Activated naive CD8-positive, alpha-beta T cell treated with anti-CD3 and anti-CD28 coated beads, Interleukin-2, amount 50 U/mL, for 24 hours (primary cell): ENCODE data around the gene TTC1.

Experiments used
- ATAC-seq: fragments of 150-1000 bp; cut with Tn5 transposase; one replicate; pipeline ENCODE4 v1.10.0; 2021
- DNase-seq: peaks from one replicate; pipeline ENCODE4 v3.0.0; 2021
- H3K27ac Mint-ChIP-seq: one replicate; pipeline ENCODE4 v1.8.0; 2021; ENCODE audit warnings: mild to moderate bottlenecking, mixed read lengths
- H3K27me3 Mint-ChIP-seq: one replicate; pipeline ENCODE4 v1.8.0; 2021; ENCODE audit warnings: mixed read lengths
- H3K36me3 Mint-ChIP-seq: one replicate; pipeline ENCODE4 v1.8.0; 2021; ENCODE audit warnings: low read depth, mixed read lengths
- H3K4me1 Mint-ChIP-seq: one replicate; pipeline ENCODE4 v1.8.0; 2021; ENCODE audit warnings: mixed read lengths
- H3K4me3 Mint-ChIP-seq: one replicate; pipeline ENCODE4 v1.8.0; 2021; ENCODE audit warnings: mild to moderate bottlenecking, moderate library complexity, mixed read lengths
- H3K9me3 Mint-ChIP-seq: one replicate; pipeline ENCODE4 v1.8.0; 2021; ENCODE audit warnings: mixed read lengths

Gene TTC1

GRCh38 chr5:160020964-160021363, 12.0 kb downstream of the TTC1 start:
- Mint-ChIP-seq H3K36me3 (peaks cover 31% of the 10 kb centered on the region), H3K9me3 (no peaks in the 10 kb centered on the region), H3K27ac (no peak overlapping the region), H3K4me1 (peaks cover 18% of the 10 kb centered on the region), H3K27me3 (no peaks in the 10 kb centered on the region), H3K4me3 (no peak overlapping the region)
- DNase-seq (no peak), ATAC-seq (no peak)

GRCh38 chr5:160021831-160022446, 13.0 kb downstream of the TTC1 start:
- H3K36me3 Mint-ChIP-seq: peaks cover 34% of the 10 kb centered on the region
- H3K4me3 Mint-ChIP-seq: no peak overlapping the region
- no peak overlapping the region for H3K27ac Mint-ChIP-seq

GRCh38 chr5:160023007-160023907, 14.3 kb downstream of the TTC1 start:
- Mint-ChIP-seq H3K9me3 (no peaks in the 10 kb centered on the region), H3K36me3 (peaks cover 43% of the 10 kb centered on the region), H3K27me3 (no peaks in the 10 kb centered on the region), H3K27ac (no peak overlapping the region), H3K4me1 (peaks cover 19% of the 10 kb centered on the region), H3K4me3 (no peak overlapping the region)
- DNase-seq (no peak), ATAC-seq (no peak)

More at GRCh38 chr5:160021831-160022446, 13.0 kb downstream of the TTC1 start:
- peak; percentile 46 for DNase-seq
- no peaks in the 10 kb centered on the region for H3K9me3 Mint-ChIP-seq
- no peaks in the 10 kb centered on the region for H3K27me3 Mint-ChIP-seq
- peak; percentile 86 for ATAC-seq
- peaks cover 18% of the 10 kb centered on the region for H3K4me1 Mint-ChIP-seq

GRCh38 chr5:160023908-160024630, 15.1 kb downstream of the TTC1 start:
- ATAC-seq (no peak), DNase-seq (no peak)
- H3K4me1 Mint-ChIP-seq: peaks cover 20% of the 10 kb centered on the region
- no peak overlapping the region for H3K4me3 Mint-ChIP-seq
- no peaks in the 10 kb centered on the region for H3K27me3 Mint-ChIP-seq
- H3K36me3 Mint-ChIP-seq: peaks cover 39% of the 10 kb centered on the region
- no peaks in the 10 kb centered on the region for H3K9me3 Mint-ChIP-seq
- H3K27ac Mint-ChIP-seq: peak overlapping the region; percentile 52

GRCh38 chr5:160029004-160029403, 20.1 kb downstream of the TTC1 start:
- ATAC-seq: no peak
- Mint-ChIP-seq H3K27ac (no peak overlapping the region), H3K4me1 (peaks cover 13% of the 10 kb centered on the region), H3K9me3 (no peaks in the 10 kb centered on the region), H3K27me3 (no peaks in the 10 kb centered on the region), H3K36me3 (peaks cover 51% of the 10 kb centered on the region), H3K4me3 (no peak overlapping the region)
- no peak for DNase-seq

GRCh38 chr5:160029540-160030139, 20.7 kb downstream of the TTC1 start:
- no peak for DNase-seq
- Mint-ChIP-seq H3K27ac (no peak overlapping the region), H3K4me1 (peaks cover 6% of the 10 kb centered on the region), H3K27me3 (no peaks in the 10 kb centered on the region), H3K36me3 (peaks cover 47% of the 10 kb centered on the region), H3K4me3 (no peak overlapping the region), H3K9me3 (no peaks in the 10 kb centered on the region)
- ATAC-seq: no peak

- Mint-ChIP-seq H3K27me3 (no peaks in the 10 kb centered on the region), H3K4me3 (no peak overlapping the region), H3K9me3 (no peaks in the 10 kb centered on the region), H3K4me1 (peaks cover 4% of the 10 kb centered on the region), H3K27ac (no peak overlapping the region), H3K36me3 (peaks cover 42% of the 10 kb centered on the region)
- DNase-seq (no peak), ATAC-seq (no peak)
Measured at GRCh38 chr5:160030631-160031377, 21.9 kb downstream of the TTC1 start.

- Mint-ChIP-seq H3K36me3 (peaks cover 48% of the 10 kb centered on the region), H3K9me3 (no peaks in the 10 kb centered on the region), H3K4me1 (peaks cover 2% of the 10 kb centered on the region), H3K4me3 (no peak overlapping the region), H3K27me3 (no peaks in the 10 kb centered on the region), H3K27ac (no peak overlapping the region)
- DNase-seq: no peak
- ATAC-seq: no peak
Measured at GRCh38 chr5:160033546-160034252, 24.8 kb downstream of the TTC1 start.

GRCh38 chr5:160036243-160036642, 27.3 kb downstream of the TTC1 start:
- Mint-ChIP-seq H3K27ac (no peak overlapping the region), H3K4me1 (peaks cover 2% of the 10 kb centered on the region), H3K36me3 (peaks cover 42% of the 10 kb centered on the region), H3K4me3 (no peak overlapping the region), H3K27me3 (no peaks in the 10 kb centered on the region), H3K9me3 (no peaks in the 10 kb centered on the region)
- DNase-seq (no peak), ATAC-seq (no peak)

- ATAC-seq: no peak
- H3K9me3 Mint-ChIP-seq: no peaks in the 10 kb centered on the region
- no peak overlapping the region for H3K27ac Mint-ChIP-seq
- DNase-seq: no peak
- no peaks in the 10 kb centered on the region for H3K27me3 Mint-ChIP-seq
- no peak overlapping the region for H3K4me3 Mint-ChIP-seq
- peaks cover 2% of the 10 kb centered on the region for H3K4me1 Mint-ChIP-seq
- peaks cover 40% of the 10 kb centered on the region for H3K36me3 Mint-ChIP-seq
Measured at GRCh38 chr5:160036884-160037283, 27.9 kb downstream of the TTC1 start.

GRCh38 chr5:160039810-160040470, 31.0 kb downstream of the TTC1 start:
- H3K9me3 Mint-ChIP-seq: no peaks in the 10 kb centered on the region
- no peak overlapping the region for H3K4me3 Mint-ChIP-seq
- H3K27me3 Mint-ChIP-seq: no peaks in the 10 kb centered on the region
- DNase-seq (no peak), ATAC-seq (no peak)
- no peak overlapping the region for H3K27ac Mint-ChIP-seq
- H3K4me1 Mint-ChIP-seq: peaks cover 5% of the 10 kb centered on the region
- peaks cover 46% of the 10 kb centered on the region for H3K36me3 Mint-ChIP-seq

- ATAC-seq: no peak
- Mint-ChIP-seq H3K9me3 (no peaks in the 10 kb centered on the region), H3K4me1 (peaks cover 5% of the 10 kb centered on the region), H3K4me3 (no peak overlapping the region), H3K27ac (no peak overlapping the region), H3K27me3 (no peaks in the 10 kb centered on the region), H3K36me3 (peaks cover 45% of the 10 kb centered on the region)
- no peak for DNase-seq
Measured at GRCh38 chr5:160040471-160040835, 31.5 kb downstream of the TTC1 start.

- H3K27ac Mint-ChIP-seq: no peak overlapping the region
- no peak for ATAC-seq
- H3K4me1 Mint-ChIP-seq: peaks cover 5% of the 10 kb centered on the region
- no peaks in the 10 kb centered on the region for H3K9me3 Mint-ChIP-seq
- no peaks in the 10 kb centered on the region for H3K27me3 Mint-ChIP-seq
- no peak overlapping the region for H3K4me3 Mint-ChIP-seq
- no peak for DNase-seq
- H3K36me3 Mint-ChIP-seq: peaks cover 39% of the 10 kb centered on the region
Measured at GRCh38 chr5:160042671-160043070, 33.7 kb downstream of the TTC1 start.
